ENCODE measurements around the gene LRRC74B.

The LRRC74B gene

GRCh38 chr22:21014202-21014725 is 31.5 kb upstream of the LRRC74B start:
- peak; percentile 98 for DNase-seq (ENCODE audit: low spot score)

GRCh38 chr22:21014726-21015465 is 30.9 kb upstream of the LRRC74B start, which contains the start of gene P2RX6:
Gene P2RX6 (plus strand): TSS chr22:21015165. CDS start chr22:21015175, 10 bp downstream.
- no peak for DNase-seq (ENCODE audit: low spot score)

GRCh38 chr22:21015466-21016006 is 30.2 kb upstream of the LRRC74B start:
- DNase-seq (ENCODE audit: low spot score): no peak

GRCh38 chr22:21016644-21017420 is 28.9 kb upstream of the LRRC74B start:
- DNase-seq (ENCODE audit: low spot score): no peak

- DNase-seq (ENCODE audit: low spot score): no peak
Observed at GRCh38 chr22:21018314-21018713, 27.4 kb upstream of the LRRC74B start.

GRCh38 chr22:21020802-21021429 is 24.8 kb upstream of the LRRC74B start:
- DNase-seq (ENCODE audit: low spot score): peak; percentile 76

GRCh38 chr22:21022507-21022906 is 23.2 kb upstream of the LRRC74B start:
- no peak for DNase-seq (ENCODE audit: low spot score)

GRCh38 chr22:21022955-21023614 is 22.7 kb upstream of the LRRC74B start:
- peak; percentile 34 for DNase-seq (ENCODE audit: low spot score)

GRCh38 chr22:21025266-21025665 is 20.5 kb upstream of the LRRC74B start:
- no peak for DNase-seq (ENCODE audit: low spot score)

GRCh38 chr22:21025763-21026755 is 19.7 kb upstream of the LRRC74B start:
- DNase-seq (ENCODE audit: low spot score): no peak

GRCh38 chr22:21026783-21027692 is 18.7 kb upstream of the LRRC74B start:
- DNase-seq (ENCODE audit: low spot score): peak; percentile 84

- no peak for DNase-seq (ENCODE audit: low spot score)
Observed at GRCh38 chr22:21028277-21029251, 17.2 kb upstream of the LRRC74B start.

- DNase-seq (ENCODE audit: low spot score): no peak
Observed at GRCh38 chr22:21029486-21030025, 16.2 kb upstream of the LRRC74B start.

GRCh38 chr22:21030032-21030431 is 15.7 kb upstream of the LRRC74B start:
- DNase-seq (ENCODE audit: low spot score): no peak

- DNase-seq (ENCODE audit: low spot score): no peak
Observed at GRCh38 chr22:21030621-21031544, 14.9 kb upstream of the LRRC74B start.

GRCh38 chr22:21031545-21032036 is 14.2 kb upstream of the LRRC74B start:
- no peak for DNase-seq (ENCODE audit: low spot score)

All from D341Med (cell line).